ENCODE results near the gene AFF1.

DNA sequence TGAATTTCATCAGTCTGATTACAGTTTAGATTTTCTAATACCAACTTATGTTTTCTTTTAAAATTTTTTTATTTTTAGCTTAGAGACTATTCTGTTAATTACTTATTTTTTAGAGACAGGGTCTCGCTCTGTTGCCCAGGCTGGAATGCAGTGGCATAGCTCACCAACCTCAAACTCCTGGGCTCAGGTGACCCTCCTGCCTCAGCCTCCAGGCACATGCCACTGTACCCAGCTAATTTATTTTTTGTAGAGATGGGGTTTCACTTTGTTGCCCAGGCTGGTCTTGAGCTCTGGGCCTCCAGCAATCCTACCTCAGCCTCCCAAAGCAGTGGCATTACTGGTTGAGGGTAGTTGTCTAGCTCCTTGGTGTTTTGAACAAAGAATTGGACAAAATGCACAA, 183.6 kb downstream of the AFF1 start:
- TF ChIP-seq POLR2A (IDR thresholded peaks at IDR 0.05; ENCODE audit: low read length): no peak
- TF ChIP-seq GATA1 (IDR thresholded peaks at IDR 0.05; ENCODE audit: low read depth, low read length): no peak

All from erythroblast (primary cell).